BE2C (cell line): ENCODE measurements around the gene CSNK1A1L.

Source experiments
- DNase-seq: peaks from one replicate; pipeline ENCODE4 v3.0.0-alpha.2; 2020
- H3K27me3 ChIP-seq: fragments of 250-450 bp; sonication (Bioruptor Pico); 2 replicates; pipeline ENCODE4 v1.5.1; 2020; ENCODE audit warnings: mild to moderate bottlenecking
- H3K36me3 ChIP-seq: fragments of 250-450 bp; sonication (Bioruptor Pico); 2 replicates; pipeline ENCODE4 v1.5.1; 2020; ENCODE audit warnings: mild to moderate bottlenecking
- H3K4me1 ChIP-seq: fragments of 250-450 bp; sonication (Bioruptor Pico); 2 replicates; pipeline ENCODE4 v1.5.1; 2020
- H3K4me3 ChIP-seq: 2 replicates; pipeline ENCODE4 v1.5.1; 2011; ENCODE audit warnings: low read depth, low read length
- H3K9me3 ChIP-seq: fragments of 250-450 bp; sonication (Bioruptor Pico); 2 replicates; pipeline ENCODE4 v1.5.1; 2020
- CTCF ChIP-seq: IDR thresholded peaks from 2 replicates; pipeline ENCODE4 v1.5.1; 2012; ENCODE audit warnings: mild to moderate bottlenecking, low read depth, low read length

The CSNK1A1L gene

GRCh38 chr13:37106642-37107041 lies 1.2 kb upstream of the CSNK1A1L start:
- Histone ChIP-seq H3K27me3 (peaks cover 52% of the 10 kb centered on the region), H3K9me3 (no peaks in the 10 kb centered on the region), H3K36me3 (no peaks in the 10 kb centered on the region), H3K4me1 (no peaks in the 10 kb centered on the region), H3K4me3 (no peak overlapping the region)
- no peak for DNase-seq
- no peak for TF ChIP-seq CTCF

GRCh38 chr13:37102896-37103295 lies 2.6 kb downstream of the CSNK1A1L start:
- Histone ChIP-seq H3K9me3 (no peaks in the 10 kb centered on the region), H3K27me3 (peaks cover 55% of the 10 kb centered on the region), H3K4me1 (no peaks in the 10 kb centered on the region), H3K4me3 (no peak overlapping the region), H3K36me3 (no peaks in the 10 kb centered on the region)
- no peak for DNase-seq
- TF ChIP-seq CTCF: no peak

- no peak overlapping the region for H3K4me3 ChIP-seq
- peaks cover 52% of the 10 kb centered on the region for H3K27me3 ChIP-seq
- no peaks in the 10 kb centered on the region for H3K9me3 ChIP-seq
- H3K4me1 ChIP-seq: no peaks in the 10 kb centered on the region
- H3K36me3 ChIP-seq: no peaks in the 10 kb centered on the region
- no peak for TF ChIP-seq CTCF
- DNase-seq: no peak
Observed at GRCh38 chr13:37101201-37101600, 4.3 kb downstream of the CSNK1A1L start.

- H3K9me3 ChIP-seq: no peaks in the 10 kb centered on the region
- peaks cover 50% of the 10 kb centered on the region for H3K27me3 ChIP-seq
- H3K4me1 ChIP-seq: no peaks in the 10 kb centered on the region
- no peak for DNase-seq
- no peak overlapping the region for H3K4me3 ChIP-seq
- no peak for TF ChIP-seq CTCF
- H3K36me3 ChIP-seq: no peaks in the 10 kb centered on the region
Observed at GRCh38 chr13:37100731-37101130, 4.7 kb downstream of the CSNK1A1L start.

GRCh38 chr13:37097076-37097475 lies 8.4 kb downstream of the CSNK1A1L start:
- no peak for DNase-seq
- no peak for TF ChIP-seq CTCF
- Histone ChIP-seq H3K36me3 (no peaks in the 10 kb centered on the region), H3K4me3 (no peak overlapping the region), H3K27me3 (peaks cover 40% of the 10 kb centered on the region), H3K9me3 (no peaks in the 10 kb centered on the region), H3K4me1 (no peaks in the 10 kb centered on the region)

GRCh38 chr13:37094840-37095239 lies 10.6 kb downstream of the CSNK1A1L start:
- Histone ChIP-seq H3K9me3 (no peaks in the 10 kb centered on the region), H3K4me3 (no peak overlapping the region), H3K4me1 (no peaks in the 10 kb centered on the region), H3K27me3 (peaks cover 33% of the 10 kb centered on the region), H3K36me3 (no peaks in the 10 kb centered on the region)
- TF ChIP-seq CTCF: no peak
- no peak for DNase-seq
